ENCODE data around the gene ADAMTS13. TPM values are rescaled to one million over a fixed set of nuclear protein-coding genes. Genes with fewer than 3 reads are reported as not detected.
"Not testable (repeated sequence)": the region's sequence is repeated elsewhere in the genome, so short reads cannot be mapped to it uniquely, and the experiment has no call there.

The ADAMTS13 gene
- total and polyA plus RNA-seq, 12 donors: 1.5 to 17.8 (median 3.5) TPM

DNA sequence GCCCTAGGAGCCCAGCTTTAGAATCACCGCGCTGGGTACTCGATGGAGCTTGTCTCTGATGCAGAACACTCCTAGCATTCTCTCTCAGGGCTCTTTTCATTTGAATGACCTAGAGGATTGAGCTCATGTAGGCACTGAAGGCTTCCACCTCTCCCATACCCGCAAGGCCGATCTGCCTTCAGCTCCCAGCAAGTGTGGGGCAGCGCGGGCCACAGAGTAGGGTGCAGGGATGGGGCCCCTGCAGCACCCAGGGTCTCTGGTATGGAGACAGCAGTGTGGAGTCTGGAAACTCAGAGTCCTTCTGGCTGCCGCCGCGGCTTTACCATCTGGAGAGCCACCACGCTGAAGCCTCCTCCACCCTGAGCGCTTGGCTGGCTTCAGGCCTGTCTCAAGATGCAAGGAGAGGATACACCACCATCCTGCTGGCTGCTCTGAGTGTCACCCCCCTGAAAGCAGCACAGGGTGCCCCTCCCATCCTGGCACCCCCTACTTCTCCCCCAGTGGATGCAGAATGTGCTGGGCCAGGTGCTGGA, 33.1 kb upstream of the ADAMTS13 start:
- Histone ChIP-seq H3K36me3 (no peaks in the 10 kb centered on the region), H3K4me1 (no peaks in the 10 kb centered on the region), H3K27ac (no peak overlapping the region), H3K4me3 (no peak overlapping the region), H3K9me3 (no peaks in the 10 kb centered on the region), H3K27me3 (peaks cover 0 to 15% (median 6%) of the 10 kb centered on the region in 7 donors)
- TF ChIP-seq, protein P1, sequence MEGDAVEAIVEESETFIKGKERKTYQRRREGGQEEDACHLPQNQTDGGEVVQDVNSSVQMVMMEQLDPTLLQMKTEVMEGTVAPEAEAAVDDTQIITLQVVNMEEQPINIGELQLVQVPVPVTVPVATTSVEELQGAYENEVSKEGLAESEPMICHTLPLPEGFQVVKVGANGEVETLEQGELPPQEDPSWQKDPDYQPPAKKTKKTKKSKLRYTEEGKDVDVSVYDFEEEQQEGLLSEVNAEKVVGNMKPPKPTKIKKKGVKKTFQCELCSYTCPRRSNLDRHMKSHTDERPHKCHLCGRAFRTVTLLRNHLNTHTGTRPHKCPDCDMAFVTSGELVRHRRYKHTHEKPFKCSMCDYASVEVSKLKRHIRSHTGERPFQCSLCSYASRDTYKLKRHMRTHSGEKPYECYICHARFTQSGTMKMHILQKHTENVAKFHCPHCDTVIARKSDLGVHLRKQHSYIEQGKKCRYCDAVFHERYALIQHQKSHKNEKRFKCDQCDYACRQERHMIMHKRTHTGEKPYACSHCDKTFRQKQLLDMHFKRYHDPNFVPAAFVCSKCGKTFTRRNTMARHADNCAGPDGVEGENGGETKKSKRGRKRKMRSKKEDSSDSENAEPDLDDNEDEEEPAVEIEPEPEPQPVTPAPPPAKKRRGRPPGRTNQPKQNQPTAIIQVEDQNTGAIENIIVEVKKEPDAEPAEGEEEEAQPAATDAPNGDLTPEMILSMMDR (IDR thresholded peaks at IDR 0.05): no peak
- no peak for ATAC-seq
- intact Hi-C loops (cut with DNase I): no loop called here
- WGBS, 2 donors: 94 to 96% methylated on average over 12 of the region's 12 CpGs
- DNase-seq: no peak

DNA sequence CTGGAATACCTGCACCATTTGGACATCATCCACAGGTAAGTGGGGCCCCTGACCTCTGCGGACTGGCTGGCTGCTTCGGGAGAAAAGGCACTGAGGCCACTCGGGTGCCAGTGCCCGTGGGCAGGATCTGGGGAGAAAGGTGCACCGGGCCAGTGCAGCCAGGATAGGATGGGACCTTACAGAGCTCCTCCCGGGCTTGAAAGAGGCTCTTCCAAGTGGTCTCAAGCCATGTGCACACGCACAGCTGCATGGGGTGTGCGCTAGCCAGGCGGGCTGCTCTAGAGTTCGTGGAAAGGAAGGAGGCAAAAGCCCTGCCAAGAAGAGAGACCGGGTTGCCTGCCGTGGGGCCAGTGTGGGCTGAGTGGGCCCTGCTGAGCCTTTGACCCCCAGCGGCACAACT, 32.6 kb upstream of the ADAMTS13 start:
- DNase-seq: no peak
- Histone ChIP-seq H3K4me1 (no peaks in the 10 kb centered on the region), H3K4me3 (no peak overlapping the region), H3K36me3 (no peaks in the 10 kb centered on the region), H3K27me3 (peaks cover 0 to 20% (median 7%) of the 10 kb centered on the region in 7 donors), H3K27ac (no peak overlapping the region), H3K9me3 (no peaks in the 10 kb centered on the region)
- TF ChIP-seq, protein P1 (IDR thresholded peaks at IDR 0.05): no peak
- intact Hi-C loops (cut with DNase I): no loop called here
- ATAC-seq: no peak
- 86 to 90% methylated on average over 13 of the region's 13 CpGs for WGBS, 2 donors

DNA sequence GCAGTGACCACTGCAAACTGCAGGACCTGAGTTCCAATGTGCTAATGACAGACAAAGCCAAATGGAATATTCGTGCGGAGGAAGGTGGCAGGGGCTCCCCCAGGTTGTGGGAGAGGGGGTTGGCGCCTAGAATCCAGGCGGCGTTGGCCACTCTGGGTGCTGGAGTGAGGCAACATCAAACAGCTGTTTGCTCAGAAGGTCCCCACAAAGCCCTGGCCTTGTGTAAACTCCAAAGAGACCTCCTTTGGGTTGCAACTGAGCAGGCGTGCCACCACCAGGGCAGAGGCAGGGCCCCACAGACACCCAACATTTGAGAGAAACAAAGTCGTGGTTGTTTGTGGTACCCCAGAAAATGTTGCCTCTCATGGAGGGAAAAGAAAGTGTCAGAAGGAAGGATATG, 31.5 kb upstream of the ADAMTS13 start:
- Histone ChIP-seq H3K27me3 (peaks cover 0 to 25% (median 7%) of the 10 kb centered on the region in 7 donors), H3K4me3 (no peak overlapping the region), H3K27ac (no peak overlapping the region), H3K4me1 (no peaks in the 10 kb centered on the region), H3K36me3 (no peaks in the 10 kb centered on the region), H3K9me3 (no peaks in the 10 kb centered on the region)
- ATAC-seq: no peak
- TF ChIP-seq, protein P1 (IDR thresholded peaks at IDR 0.05): no peak
- intact Hi-C loops (cut with DNase I): no loop called here
- DNase-seq: no peak
- WGBS, 2 donors: 83 to 88% methylated on average over 7 of the region's 7 CpGs

- H3K27ac ChIP-seq; H3K36me3 ChIP-seq; H3K4me1 ChIP-seq; intact Hi-C loops (cut with DNase I); ATAC-seq; DNase-seq; H3K9me3 ChIP-seq; H3K4me3 ChIP-seq: not testable (repeated sequence)
- peaks cover 0 to 31% (median 7%) of the 10 kb centered on the region in 7 donors for H3K27me3 ChIP-seq
- 43 to 62% methylated on average over 2 to 3 of the region's 4 CpGs for WGBS, 2 donors
These were observed 30.7 kb upstream of the ADAMTS13 start for GRCh38 chr9:133391449-133391848.

GRCh38 chr9:133392308-133392707, 29.9 kb upstream of the ADAMTS13 start:
- 93 to 97% methylated on average over 3 of the region's 3 CpGs for WGBS, 2 donors
- H3K36me3 ChIP-seq; DNase-seq; H3K27ac ChIP-seq; ATAC-seq; H3K9me3 ChIP-seq; H3K4me3 ChIP-seq; intact Hi-C loops (cut with DNase I); H3K4me1 ChIP-seq: not testable (repeated sequence)
- peaks cover 0 to 36% (median 7%) of the 10 kb centered on the region in 7 donors for H3K27me3 ChIP-seq
